LHCN-M2 (cell line): ENCODE results near the gene TRAF3. TPM values are rescaled to one million over a fixed set of nuclear protein-coding genes. Genes with fewer than 3 reads are reported as not detected.
A peak's percentile ranks its signal among the peaks of the same experiment; 100 is the strongest.

ENCODE experiments used
- DNase-seq: peaks from one replicate; pipeline ENCODE4 v3.0.0-alpha.2; 2012; ENCODE audit warnings: low read depth
- total RNA-seq: library from RNA; depleted of rRNA; stranded (reverse); fragments of >200 nt; gene quantifications from 2 replicates; pipeline ENCODE4 v1.2.3, GENCODE V29; 2014

The TRAF3 gene
- total RNA-seq, 1 experiment from 2014 or later: 17.0 TPM

- DNase-seq: no peak
Measured at GRCh38 chr14:102932484-102933248, 155.4 kb downstream of the TRAF3 start.

GRCh38 chr14:102933618-102934231 is 156.5 kb downstream of the TRAF3 start:
- no peak for DNase-seq

GRCh38 chr14:102935756-102936155 is 158.5 kb downstream of the TRAF3 start:
- no peak for DNase-seq

GRCh38 chr14:102937331-102938175 is 160.3 kb downstream of the TRAF3 start:
- DNase-seq: no peak

GRCh38 chr14:102938191-102938590 is 160.9 kb downstream of the TRAF3 start:
- DNase-seq: no peak

- no peak for DNase-seq
Measured at GRCh38 chr14:102939329-102939728, 162.1 kb downstream of the TRAF3 start.

GRCh38 chr14:102939820-102940561 is 162.7 kb downstream of the TRAF3 start:
- DNase-seq: no peak

GRCh38 chr14:102940729-102941362 is 163.6 kb downstream of the TRAF3 start:
- DNase-seq: no peak

GRCh38 chr14:102941419-102942011 is 164.3 kb downstream of the TRAF3 start:
- no peak for DNase-seq

GRCh38 chr14:102942069-102942468 is 164.8 kb downstream of the TRAF3 start:
- no peak for DNase-seq

- DNase-seq: no peak
Measured at GRCh38 chr14:102943454-102943853, 166.2 kb downstream of the TRAF3 start.

- DNase-seq: no peak
Measured at GRCh38 chr14:102943979-102944378, 166.7 kb downstream of the TRAF3 start.

- DNase-seq: no peak
Measured at GRCh38 chr14:102944448-102945330, 167.4 kb downstream of the TRAF3 start.

- no peak for DNase-seq
Measured at GRCh38 chr14:102945346-102946130, 168.3 kb downstream of the TRAF3 start.

- DNase-seq: no peak
Measured at GRCh38 chr14:102947321-102948103, 170.3 kb downstream of the TRAF3 start.

GRCh38 chr14:102948698-102949061 is 171.4 kb downstream of the TRAF3 start:
- no peak for DNase-seq

GRCh38 chr14:102949062-102949800 is 172.0 kb downstream of the TRAF3 start:
- peak; percentile 42 for DNase-seq
